NT2/D1 (cell line): ENCODE results near the gene UBXN2A.

Source experiments
- SUZ12 ChIP-seq: IDR thresholded peaks from 2 replicates; pipeline ENCODE4 v1.6.1; 2011; ENCODE audit not compliant: insufficient read length, insufficient read depth; ENCODE audit errors: extremely low read depth
- YY1 ChIP-seq: IDR thresholded peaks from 2 replicates; pipeline ENCODE4 v1.6.1; 2011; ENCODE audit not compliant: insufficient read length, insufficient read depth
- ZNF274 ChIP-seq: IDR thresholded peaks from 2 replicates; pipeline ENCODE4 v1.6.1; 2011; ENCODE audit warnings: mild to moderate bottlenecking, low read depth, low read length

DNA sequence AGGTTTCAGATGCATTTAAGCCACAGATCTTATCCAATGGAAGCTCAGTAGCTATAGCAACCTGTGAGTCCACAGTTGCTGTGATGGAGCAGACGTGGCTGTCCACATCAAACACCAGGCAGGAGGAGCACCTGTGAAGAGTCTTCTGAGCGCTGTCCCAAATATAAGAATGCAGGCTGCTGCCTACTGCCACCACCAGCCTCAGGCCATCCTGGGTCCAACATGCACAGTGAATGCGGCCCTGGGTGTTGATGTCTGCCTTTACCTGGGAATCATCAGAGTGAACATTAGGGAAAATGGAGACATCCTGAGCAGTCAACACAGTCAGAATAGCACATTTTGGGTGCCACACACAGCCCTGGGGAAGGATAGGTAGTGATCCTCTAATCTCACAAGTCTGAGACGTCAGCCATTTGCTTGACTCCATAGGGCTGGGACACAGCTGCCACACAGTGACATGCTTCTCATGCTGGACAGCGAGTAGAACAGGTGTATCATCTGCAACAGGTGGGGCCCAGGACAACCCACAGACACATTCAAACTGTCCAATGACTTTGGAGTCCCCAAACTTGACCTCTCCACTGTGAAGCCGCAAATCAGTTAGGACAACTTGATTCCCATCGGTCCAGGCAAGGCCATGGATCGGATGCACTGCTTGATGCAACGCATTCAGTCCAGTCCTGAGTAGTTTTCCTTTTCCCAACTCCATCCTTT, 98.7 kb downstream of the UBXN2A start:
- TF ChIP-seq YY1 (no peak), ZNF274 (no peak), SUZ12 (no peak)
